Osteocyte (in vitro differentiated cells): ENCODE results near the gene KAT2A. TPM values are rescaled to one million over a fixed set of nuclear protein-coding genes. Genes with fewer than 3 reads are reported as not detected.

Source experiments
- DNase-seq: peaks from one replicate; pipeline ENCODE4 v3.0.0; 2021; ENCODE audit warnings: mixed read lengths; ENCODE audit not compliant: unreplicated experiment; ENCODE audit errors: extremely low spot score
- H3K27ac Mint-ChIP-seq: one replicate; pipeline ENCODE4 v1.8.0; 2021; ENCODE audit warnings: mild to moderate bottlenecking, mixed read lengths; ENCODE audit not compliant: unreplicated experiment
- H3K27me3 Mint-ChIP-seq: one replicate; pipeline ENCODE4 v1.8.0; 2021; ENCODE audit warnings: mixed read lengths; ENCODE audit not compliant: unreplicated experiment
- H3K36me3 Mint-ChIP-seq: one replicate; pipeline ENCODE4 v1.8.0; 2021; ENCODE audit warnings: mixed read lengths; ENCODE audit not compliant: unreplicated experiment
- H3K4me1 Mint-ChIP-seq: one replicate; pipeline ENCODE4 v1.8.0; 2021; ENCODE audit warnings: mixed read lengths; ENCODE audit not compliant: unreplicated experiment
- H3K4me3 Mint-ChIP-seq: one replicate; pipeline ENCODE4 v1.8.0; 2021; ENCODE audit warnings: mild to moderate bottlenecking, moderate library complexity, mixed read lengths; ENCODE audit not compliant: unreplicated experiment
- H3K9me3 Mint-ChIP-seq: one replicate; pipeline ENCODE4 v1.8.0; 2021; ENCODE audit warnings: mixed read lengths; ENCODE audit not compliant: unreplicated experiment
- total RNA-seq: library from RNA; stranded (reverse); gene quantifications from 2 replicates; pipeline ENCODE4 v1.2.1, GENCODE V29; 2021
- TF ChIP-seq, protein P1 (sequence below): fragments of 200-600 bp; sonication (generic); IDR thresholded peaks from 2 replicates; pipeline ENCODE4 v1.5.0; 2021; ENCODE audit warnings: antibody characterized with exemption, mild to moderate bottlenecking, moderate library complexity

KAT2A gene
- total RNA-seq, 1 donor from 2014 or later, result 40.4 TPM

DNA sequence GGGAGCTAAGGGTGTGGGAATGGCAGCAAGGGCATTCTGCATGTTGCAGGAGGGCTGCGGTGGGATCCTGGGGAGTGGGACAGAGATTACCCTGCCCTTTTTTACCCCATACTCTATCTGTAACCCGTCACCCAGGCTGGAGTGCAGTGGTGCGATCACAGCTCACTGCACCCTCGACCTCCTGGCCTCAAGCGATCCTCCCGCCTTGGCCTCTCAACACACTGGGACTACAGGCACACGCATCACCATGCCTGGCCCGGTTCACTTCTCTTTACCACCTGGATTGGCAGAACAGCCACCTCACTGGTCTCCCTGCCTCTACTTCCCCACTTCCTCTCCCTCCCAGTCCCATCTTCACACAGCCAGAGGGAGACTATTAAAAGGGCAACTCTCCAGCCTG, 32.4 kb downstream of the KAT2A start:
- Mint-ChIP-seq H3K4me3 (no peak overlapping the region), H3K36me3 (no peaks in the 10 kb centered on the region), H3K27me3 (peaks cover 16% of the 10 kb centered on the region), H3K27ac (no peak overlapping the region), H3K9me3 (no peaks in the 10 kb centered on the region), H3K4me1 (peaks cover 8% of the 10 kb centered on the region)
- TF ChIP-seq, protein P1, sequence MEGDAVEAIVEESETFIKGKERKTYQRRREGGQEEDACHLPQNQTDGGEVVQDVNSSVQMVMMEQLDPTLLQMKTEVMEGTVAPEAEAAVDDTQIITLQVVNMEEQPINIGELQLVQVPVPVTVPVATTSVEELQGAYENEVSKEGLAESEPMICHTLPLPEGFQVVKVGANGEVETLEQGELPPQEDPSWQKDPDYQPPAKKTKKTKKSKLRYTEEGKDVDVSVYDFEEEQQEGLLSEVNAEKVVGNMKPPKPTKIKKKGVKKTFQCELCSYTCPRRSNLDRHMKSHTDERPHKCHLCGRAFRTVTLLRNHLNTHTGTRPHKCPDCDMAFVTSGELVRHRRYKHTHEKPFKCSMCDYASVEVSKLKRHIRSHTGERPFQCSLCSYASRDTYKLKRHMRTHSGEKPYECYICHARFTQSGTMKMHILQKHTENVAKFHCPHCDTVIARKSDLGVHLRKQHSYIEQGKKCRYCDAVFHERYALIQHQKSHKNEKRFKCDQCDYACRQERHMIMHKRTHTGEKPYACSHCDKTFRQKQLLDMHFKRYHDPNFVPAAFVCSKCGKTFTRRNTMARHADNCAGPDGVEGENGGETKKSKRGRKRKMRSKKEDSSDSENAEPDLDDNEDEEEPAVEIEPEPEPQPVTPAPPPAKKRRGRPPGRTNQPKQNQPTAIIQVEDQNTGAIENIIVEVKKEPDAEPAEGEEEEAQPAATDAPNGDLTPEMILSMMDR, result no peak
- DNase-seq, result no peak

DNA sequence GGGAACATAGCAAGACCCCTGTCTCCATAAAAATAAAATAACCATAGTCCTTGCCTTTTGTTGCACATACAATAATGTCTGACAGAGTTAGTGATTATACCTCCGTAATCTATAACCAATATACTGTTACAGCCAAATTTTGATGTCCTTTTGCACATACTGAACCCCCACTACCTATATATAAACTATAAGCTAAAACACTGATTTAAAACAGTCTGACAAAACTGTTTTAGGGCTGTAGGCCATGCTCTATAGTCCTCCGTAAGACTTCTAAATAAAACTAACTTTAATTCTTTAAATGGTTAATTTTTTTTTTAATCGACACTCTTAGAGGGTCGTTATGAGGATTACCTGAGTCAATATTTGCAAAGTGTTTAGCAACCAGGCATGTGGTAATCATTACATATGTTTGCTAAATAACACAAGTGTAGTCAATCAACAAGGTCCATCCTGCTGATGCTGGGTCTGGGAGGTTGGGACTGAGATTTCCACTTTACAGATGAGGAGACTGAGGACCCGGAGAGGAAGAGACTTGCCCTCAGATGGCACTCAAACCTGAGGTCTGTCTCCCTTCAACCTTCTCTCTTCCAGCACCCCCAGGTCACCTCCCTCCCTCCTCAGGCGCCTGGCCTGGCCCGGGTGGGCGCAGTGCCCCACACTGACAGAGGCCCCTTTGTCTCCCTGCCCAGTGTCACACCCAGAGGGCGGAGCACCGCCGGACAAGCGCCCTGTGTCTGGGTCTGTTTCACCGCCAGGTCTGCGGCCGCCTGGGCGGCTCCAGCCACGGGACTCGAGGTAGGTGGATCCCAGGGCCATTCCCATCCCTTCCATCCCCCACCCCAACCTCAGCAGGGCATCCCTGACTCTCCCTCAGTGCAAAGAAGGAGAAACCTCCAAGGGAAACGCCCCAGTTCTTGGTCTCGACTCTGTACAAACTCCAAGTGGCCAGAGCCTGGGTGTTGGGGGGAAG, 33.1 kb downstream of the KAT2A start:
- H3K4me1 Mint-ChIP-seq, result peaks cover 8% of the 10 kb centered on the region
- no peak overlapping the region for H3K27ac Mint-ChIP-seq
- H3K27me3 Mint-ChIP-seq, result peaks cover 16% of the 10 kb centered on the region
- TF ChIP-seq, protein P1, result no peak
- DNase-seq, result no peak
- H3K4me3 Mint-ChIP-seq, result no peak overlapping the region
- no peaks in the 10 kb centered on the region for H3K9me3 Mint-ChIP-seq
- H3K36me3 Mint-ChIP-seq, result no peaks in the 10 kb centered on the region

DNA sequence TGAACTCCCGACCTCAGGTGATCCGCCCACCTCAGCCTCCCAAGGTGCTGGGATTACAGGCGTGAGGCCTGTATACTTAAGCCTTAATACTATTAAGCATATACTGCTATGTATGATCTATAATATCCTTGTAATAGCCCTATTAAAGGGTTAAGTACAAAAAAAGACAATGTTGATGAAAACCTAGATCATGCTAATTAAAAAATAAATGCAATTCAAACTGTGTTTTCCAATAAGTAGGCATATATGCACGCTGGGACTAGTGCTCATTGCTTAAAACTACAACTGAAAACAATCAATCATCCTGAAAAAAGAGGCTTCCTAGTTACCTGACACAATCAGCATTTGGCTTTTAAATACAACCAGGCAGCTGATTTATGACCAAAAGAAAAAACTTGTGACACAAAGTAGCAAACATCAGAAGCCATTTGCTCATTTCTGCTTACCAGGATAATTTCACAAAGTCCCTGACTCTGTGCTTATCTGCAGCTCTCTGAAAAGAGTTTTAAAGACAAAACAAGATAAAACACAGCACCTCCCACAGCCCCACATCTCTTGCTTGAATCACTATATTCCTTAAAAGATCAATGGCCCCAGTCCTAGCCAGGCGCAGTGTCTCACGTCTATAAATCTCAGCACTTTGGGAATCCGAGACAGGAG, 34.0 kb downstream of the KAT2A start:
- Mint-ChIP-seq H3K9me3 (no peaks in the 10 kb centered on the region), H3K4me3 (no peak overlapping the region), H3K27me3 (peaks cover 16% of the 10 kb centered on the region), H3K4me1 (no peaks in the 10 kb centered on the region), H3K36me3 (no peaks in the 10 kb centered on the region), H3K27ac (no peak overlapping the region)
- TF ChIP-seq, protein P1, result no peak
- DNase-seq, result no peak

DNA sequence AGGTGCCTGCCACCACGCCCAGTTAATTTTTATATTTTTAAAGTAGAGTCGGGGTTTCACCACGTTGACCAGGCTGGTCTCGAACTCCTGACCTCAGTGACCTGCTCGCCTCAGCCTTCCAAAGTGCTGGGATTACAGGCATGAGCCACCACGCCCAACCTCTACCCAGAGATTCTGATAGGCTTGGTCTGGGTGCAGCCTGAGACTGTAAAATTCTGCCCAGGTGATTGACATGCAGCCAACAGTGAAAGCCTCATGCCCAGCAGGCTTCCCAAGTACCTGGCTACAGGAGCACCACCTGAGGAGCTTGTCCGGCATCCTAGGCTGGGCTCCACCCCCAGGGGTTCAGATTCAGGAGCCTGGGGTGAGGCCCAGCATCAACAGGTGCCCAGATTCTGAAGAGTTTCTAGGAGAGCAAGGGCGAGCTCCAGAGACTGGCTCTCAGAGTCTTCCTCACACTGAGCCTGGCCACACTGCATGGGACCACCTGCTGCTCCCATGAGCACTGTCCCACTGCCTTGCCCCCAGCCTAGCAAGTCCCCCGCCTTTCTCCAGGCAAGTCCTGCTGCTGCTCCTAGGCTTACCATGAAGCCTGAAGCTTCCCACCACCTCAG, 39.5 kb downstream of the KAT2A start:
- H3K36me3 Mint-ChIP-seq, result no peaks in the 10 kb centered on the region
- H3K4me3 Mint-ChIP-seq, result no peak overlapping the region
- TF ChIP-seq, protein P1, result no peak
- H3K4me1 Mint-ChIP-seq, result no peaks in the 10 kb centered on the region
- DNase-seq, result no peak
- H3K27ac Mint-ChIP-seq, result no peak overlapping the region
- H3K27me3 Mint-ChIP-seq, result peaks cover 8% of the 10 kb centered on the region
- H3K9me3 Mint-ChIP-seq, result no peaks in the 10 kb centered on the region

DNA sequence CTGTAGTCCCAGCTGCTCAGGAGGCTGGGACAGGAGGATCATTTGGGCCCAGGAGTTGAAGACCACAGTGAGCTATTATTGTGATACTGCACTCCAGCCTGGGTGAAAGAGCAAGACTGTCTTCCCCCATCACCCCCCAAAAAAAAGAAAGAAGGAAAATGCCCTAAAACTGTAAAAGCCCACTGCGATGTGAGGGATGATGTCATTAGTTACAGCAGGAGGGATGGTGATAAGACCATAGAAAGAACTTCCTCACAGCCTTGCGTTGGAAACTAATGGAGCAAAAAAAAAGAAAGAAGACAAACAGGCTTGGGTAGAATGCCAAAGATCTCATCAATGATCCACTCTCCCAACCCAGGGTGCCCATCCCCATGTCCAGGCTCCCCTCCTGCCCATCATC, 41.6 kb downstream of the KAT2A start:
- H3K4me3 Mint-ChIP-seq, result no peak overlapping the region
- no peak for DNase-seq
- H3K27ac Mint-ChIP-seq, result no peak overlapping the region
- H3K36me3 Mint-ChIP-seq, result no peaks in the 10 kb centered on the region
- H3K9me3 Mint-ChIP-seq, result no peaks in the 10 kb centered on the region
- TF ChIP-seq, protein P1, result no peak
- H3K4me1 Mint-ChIP-seq, result no peaks in the 10 kb centered on the region
- H3K27me3 Mint-ChIP-seq, result peaks cover 8% of the 10 kb centered on the region
